HuH-7.5 (cell line): ENCODE data around the gene KCNE3.
"Not testable (repeated sequence)": the region's sequence is repeated elsewhere in the genome, so short reads cannot be mapped to it uniquely, and the experiment has no call there.

Experiments
- DNase-seq: peaks from one replicate; pipeline ENCODE4 v3.0.0; 2011; ENCODE audit warnings: low spot score

Gene KCNE3

GRCh38 chr11:74443071-74443864 is 24.1 kb downstream of the KCNE3 start:
- peak; percentile 14 for DNase-seq

GRCh38 chr11:74442636-74443035 is 24.7 kb downstream of the KCNE3 start:
- DNase-seq = no peak

GRCh38 chr11:74438681-74439080 is 28.7 kb downstream of the KCNE3 start:
- DNase-seq = no peak

- no peak for DNase-seq
These were observed 29.8 kb downstream of the KCNE3 start for GRCh38 chr11:74437441-74438042.

GRCh38 chr11:74434528-74434927 is 32.8 kb downstream of the KCNE3 start:
- no peak for DNase-seq

- no peak for DNase-seq
These were observed 38.1 kb downstream of the KCNE3 start for GRCh38 chr11:74429205-74429604.

- DNase-seq = no peak
These were observed 39.9 kb downstream of the KCNE3 start for GRCh38 chr11:74427384-74427886.

- DNase-seq = no peak
These were observed 42.2 kb downstream of the KCNE3 start for GRCh38 chr11:74425100-74425499.

- no peak for DNase-seq
These were observed 48.8 kb downstream of the KCNE3 start for GRCh38 chr11:74418509-74418895.

GRCh38 chr11:74417860-74418508 is 49.4 kb downstream of the KCNE3 start:
- no peak for DNase-seq

GRCh38 chr11:74417379-74417804 is 50.0 kb downstream of the KCNE3 start:
- no peak for DNase-seq

- DNase-seq = not testable (repeated sequence)
These were observed 50.4 kb downstream of the KCNE3 start for GRCh38 chr11:74416974-74417373.

GRCh38 chr11:74412733-74413359 is 54.5 kb downstream of the KCNE3 start:
- DNase-seq = no peak

- DNase-seq = no peak
These were observed 55.0 kb downstream of the KCNE3 start for GRCh38 chr11:74412321-74412720.

GRCh38 chr11:74409633-74410032 is 57.7 kb downstream of the KCNE3 start:
- no peak for DNase-seq
